GM19193 (cell line): ENCODE results near the gene RC3H1.

ENCODE experiments used
- POLR2A ChIP-seq: IDR thresholded peaks from 4 replicates; pipeline ENCODE4 v1.6.1; 2011; ENCODE audit not compliant: insufficient read depth, insufficient read length; ENCODE audit errors: extremely low read depth

Gene RC3H1

GRCh38 chr1:174032671-174033222 lies 10.6 kb upstream of the RC3H1 start:
- TF ChIP-seq POLR2A = no peak

GRCh38 chr1:174031099-174031498 lies 8.9 kb upstream of the RC3H1 start:
- TF ChIP-seq POLR2A = no peak

GRCh38 chr1:174028495-174028894 lies 6.3 kb upstream of the RC3H1 start:
- TF ChIP-seq POLR2A = no peak

DNA sequence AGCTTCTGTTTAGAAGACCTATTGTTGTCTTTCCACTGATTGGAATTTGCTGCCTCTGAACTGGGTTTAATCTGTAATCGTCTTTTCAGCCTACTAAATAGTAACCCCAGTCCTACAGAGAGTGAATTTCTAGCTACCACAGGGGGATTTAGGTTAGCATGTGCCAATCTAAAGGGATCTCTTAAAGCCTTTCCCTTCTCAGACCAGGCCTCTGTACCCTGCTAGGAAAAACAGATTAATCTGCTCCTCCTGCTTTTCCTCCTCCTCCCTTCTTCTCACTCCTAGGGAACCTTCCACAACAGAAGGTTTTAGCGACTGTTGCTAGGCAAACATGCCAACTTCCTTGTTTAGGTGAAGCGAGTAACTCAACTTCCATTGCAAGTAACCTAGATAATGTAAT lies 1.3 kb upstream of the RC3H1 start:
- no peak for TF ChIP-seq POLR2A

DNA sequence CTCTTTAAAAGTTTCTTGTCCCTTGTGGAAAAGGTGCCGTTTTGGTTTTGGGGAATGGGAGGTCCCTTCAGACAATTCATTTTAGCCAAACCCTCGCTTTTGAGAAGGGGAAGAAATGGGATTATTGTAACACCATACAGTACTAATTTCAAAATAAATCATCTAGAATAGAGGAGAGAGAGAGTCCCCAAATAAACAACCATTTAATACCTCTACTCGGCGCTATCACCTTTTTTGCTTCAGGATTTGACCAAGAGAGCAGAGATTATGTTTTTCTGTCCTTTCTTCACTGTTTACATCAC lies 770 bp upstream of the RC3H1 start:
- TF ChIP-seq POLR2A = no peak

GRCh38 chr1:174021591-174022079 lies 522 bp downstream of the RC3H1 start:
- no peak for TF ChIP-seq POLR2A

- TF ChIP-seq POLR2A = no peak
Measured at GRCh38 chr1:174018565-174018964, 3.6 kb downstream of the RC3H1 start.

GRCh38 chr1:174017231-174017970 lies 4.8 kb downstream of the RC3H1 start:
- no peak for TF ChIP-seq POLR2A

DNA sequence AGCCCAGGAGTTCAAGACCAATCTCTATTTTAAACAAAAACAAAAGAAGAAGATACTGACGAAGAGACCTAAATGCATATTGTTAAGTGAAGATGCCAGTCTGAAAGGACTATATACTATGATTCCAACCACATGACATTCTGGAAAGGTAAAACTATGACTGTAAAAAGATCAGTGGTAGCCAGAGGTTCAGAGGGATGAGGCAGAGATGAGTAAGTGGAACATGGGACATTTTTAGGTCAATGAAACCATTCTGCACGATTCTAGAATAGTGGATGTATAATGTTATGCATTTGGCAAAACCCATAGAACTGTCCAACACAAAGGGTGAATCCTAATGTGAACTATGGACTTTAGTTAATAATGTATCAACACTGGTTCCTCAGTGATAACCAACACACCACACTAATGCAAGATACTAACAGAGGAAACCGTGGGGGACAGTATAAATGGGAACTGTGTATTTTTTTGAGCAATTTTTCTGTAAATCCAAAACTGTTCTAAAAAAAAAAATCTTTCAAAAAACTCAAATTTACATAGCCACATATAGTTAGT lies 8.2 kb downstream of the RC3H1 start:
- TF ChIP-seq POLR2A = no peak

- TF ChIP-seq POLR2A = no peak
Measured at GRCh38 chr1:174008979-174009378, 13.2 kb downstream of the RC3H1 start.

DNA sequence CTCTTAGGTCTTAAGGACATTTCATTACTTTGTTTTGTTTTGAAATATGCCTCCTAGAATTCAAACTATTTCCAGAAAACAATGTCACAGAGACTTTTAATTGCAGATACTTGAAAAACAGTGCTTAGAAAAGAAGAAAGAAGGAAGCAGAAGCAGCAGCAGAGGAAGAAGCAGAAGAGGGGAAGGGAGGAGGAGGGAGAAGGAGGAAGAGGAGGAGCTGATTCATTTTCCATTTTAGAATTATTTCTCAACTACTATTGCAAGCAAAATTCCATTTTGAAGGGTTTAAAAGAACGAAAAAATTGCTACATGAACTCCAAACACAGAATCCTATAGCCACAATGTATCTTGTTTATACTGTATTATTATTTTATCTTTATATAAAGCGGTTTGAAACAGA lies 13.9 kb downstream of the RC3H1 start:
- TF ChIP-seq POLR2A = no peak

DNA sequence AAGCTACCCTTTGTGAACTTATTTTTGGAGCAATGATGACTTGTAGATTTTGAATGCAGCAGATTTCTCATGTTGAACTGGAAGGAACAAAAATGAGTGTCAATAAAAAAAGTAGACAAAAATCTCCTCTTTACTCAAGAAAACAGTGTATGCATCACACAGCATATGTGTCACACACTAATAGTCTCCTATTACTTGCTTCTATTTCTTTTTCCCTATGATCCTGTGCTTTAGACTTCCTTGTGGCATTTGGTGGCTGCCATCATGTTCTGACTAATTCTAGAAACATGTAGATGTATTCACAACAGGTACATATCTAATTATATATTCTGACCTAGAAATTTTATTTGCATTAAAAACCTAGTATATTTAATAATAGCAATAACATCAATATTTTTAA lies 14.3 kb downstream of the RC3H1 start:
- TF ChIP-seq POLR2A = no peak

DNA sequence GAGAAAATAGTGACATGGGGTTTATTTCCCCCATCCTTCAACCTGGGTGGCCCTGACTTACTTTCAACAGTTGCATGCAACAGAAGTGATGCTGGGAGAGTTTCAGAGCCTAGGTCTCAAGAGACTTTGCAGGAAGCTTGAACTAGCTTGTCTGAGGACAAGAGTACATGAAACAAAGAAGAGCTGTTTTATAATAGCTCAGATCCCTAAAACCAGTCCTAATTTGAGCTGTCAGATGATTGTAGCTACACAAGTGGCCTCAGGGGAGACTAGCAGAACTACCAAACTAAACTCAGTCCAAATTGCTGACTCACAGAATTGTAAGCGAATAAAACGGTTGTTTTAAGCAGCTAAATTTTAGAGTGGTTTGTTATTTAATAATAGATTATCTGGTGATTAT lies 17.1 kb downstream of the RC3H1 start:
- no peak for TF ChIP-seq POLR2A

- no peak for TF ChIP-seq POLR2A
Measured at GRCh38 chr1:174003867-174004266, 18.3 kb downstream of the RC3H1 start.

DNA sequence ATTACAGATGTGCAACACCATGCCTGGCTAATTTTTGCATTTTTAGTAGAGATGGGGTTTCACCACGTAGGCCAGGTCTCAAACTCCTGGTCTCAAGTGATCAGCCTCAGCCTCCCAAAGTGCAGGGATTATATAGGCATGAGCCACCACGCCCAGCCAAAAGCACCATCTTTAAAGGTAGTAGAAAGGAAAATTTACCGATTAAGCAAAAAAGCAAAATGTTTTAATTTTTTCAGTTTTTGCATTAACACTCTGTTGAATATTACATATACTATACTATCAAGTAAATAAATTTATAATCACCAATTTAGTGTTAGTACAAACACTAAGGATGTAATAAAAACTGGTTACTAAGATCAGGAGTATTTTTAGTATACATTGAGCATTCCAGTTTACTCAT lies 20.6 kb downstream of the RC3H1 start:
- TF ChIP-seq POLR2A = no peak

DNA sequence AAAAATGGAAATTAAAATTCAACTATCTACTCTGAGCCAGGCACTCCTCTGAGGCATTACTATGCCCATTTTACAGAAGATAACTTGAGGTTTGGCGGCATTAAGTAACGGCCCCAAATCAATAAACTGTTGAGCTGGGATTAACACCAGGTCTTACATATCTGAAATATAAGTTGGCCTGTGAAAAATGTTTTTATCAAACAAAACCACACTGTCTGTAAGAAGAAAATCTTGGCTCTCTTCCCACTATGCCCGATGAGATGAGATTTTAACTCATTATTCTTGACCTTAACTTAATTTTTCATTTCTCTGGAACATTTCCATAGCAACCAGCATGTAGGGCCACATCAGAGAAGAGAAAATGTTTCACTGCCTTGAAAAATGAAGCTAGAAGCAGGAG lies 21.8 kb downstream of the RC3H1 start:
- TF ChIP-seq POLR2A = no peak
